GM19463 (cell line): Measurements from ENCODE around the gene RHPN2.
A peak's percentile ranks its signal among the peaks of the same experiment; 100 is the strongest.

Experiments used
- ATAC-seq: cut with Tn5 transposase; IDR thresholded peaks from one replicate; pipeline ENCODE4 v1.9.1; 2021; ENCODE audit warnings: mild to moderate bottlenecking, moderate library complexity; ENCODE audit not compliant: unreplicated experiment

RHPN2 gene

DNA sequence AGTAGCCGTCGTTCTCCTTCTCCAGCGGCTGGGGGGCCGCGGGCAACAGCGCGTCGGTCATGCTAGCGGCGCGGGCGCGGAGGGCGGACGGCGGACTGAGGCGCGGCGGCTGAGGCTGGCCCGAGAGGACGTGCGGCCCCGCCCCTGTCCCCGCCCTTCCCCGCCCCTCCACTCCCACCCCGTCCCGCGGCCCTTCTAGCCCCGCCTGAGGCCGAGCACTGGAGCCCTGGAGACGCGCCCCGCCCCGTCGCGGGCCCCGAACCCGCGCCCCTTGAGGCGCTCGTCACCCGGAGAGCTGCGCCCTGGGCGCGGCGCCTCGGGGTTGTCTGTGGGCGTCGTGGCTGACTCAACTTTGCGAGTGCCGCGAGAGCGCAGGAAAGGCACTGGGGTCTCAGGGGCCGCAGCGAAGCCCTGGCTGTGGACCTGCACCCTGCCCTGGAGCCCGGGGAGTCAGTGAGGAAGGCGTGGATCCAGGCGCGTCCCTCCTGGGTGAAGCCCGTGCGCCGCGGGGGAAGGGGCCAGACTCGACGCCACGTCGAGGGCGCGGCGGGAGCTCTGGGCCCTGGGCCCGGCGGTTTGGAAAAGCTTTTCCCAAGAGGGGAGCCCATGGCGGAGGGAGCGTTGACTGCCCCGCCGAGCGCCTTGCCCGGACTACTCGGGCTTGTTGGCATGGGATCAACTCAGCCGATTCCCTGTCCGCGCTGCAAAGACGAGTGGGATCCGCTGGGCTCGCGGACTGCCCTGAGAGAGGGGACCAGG lies at the start of gene RHPN2:
RHPN2 (minus strand) TSS at position 97 of the 759 bp plus-strand sequence; CDS start at position 61, 36 bp downstream.
- ATAC-seq, result peak; percentile 88

DNA sequence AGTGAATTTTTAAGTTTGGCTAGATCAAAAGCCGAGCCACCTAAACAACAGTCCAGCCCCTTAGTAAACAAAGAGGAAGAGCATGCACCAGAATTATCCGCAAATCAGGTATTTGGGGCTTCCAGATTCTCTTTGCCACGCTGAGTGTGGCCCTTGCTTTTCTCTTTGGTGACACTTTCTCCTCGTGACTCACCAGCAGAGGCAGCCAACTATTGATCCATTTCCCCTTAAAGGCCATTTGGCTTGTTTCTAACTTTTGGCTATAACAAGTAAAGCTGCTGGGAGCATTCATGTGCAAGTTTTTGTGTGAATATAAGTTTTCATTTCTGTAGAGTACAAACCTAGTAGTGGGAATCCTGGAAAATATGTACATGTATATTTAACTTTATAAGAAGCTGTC lies 49.6 kb upstream of the RHPN2 start:
- ATAC-seq, result no peak

DNA sequence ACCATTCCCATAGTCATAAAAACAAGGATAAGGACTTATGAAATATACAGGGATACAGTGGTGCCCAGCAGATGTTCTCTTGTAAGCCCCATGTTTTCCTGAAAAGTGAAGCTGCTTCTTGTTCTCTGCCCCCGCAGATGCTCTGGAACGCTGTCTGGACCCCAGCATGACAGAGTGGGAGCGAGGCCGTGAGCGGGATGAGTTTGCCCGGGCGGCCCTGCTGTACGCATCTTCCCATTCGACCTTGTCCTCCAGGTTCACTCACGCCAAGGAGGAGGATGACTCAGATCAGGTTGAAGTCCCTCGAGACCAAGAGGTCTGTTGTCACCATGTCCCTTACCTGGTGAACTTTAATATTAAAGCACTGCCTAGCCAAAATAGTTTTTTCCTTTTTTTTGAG lies 46.9 kb upstream of the RHPN2 start:
- no peak for ATAC-seq

DNA sequence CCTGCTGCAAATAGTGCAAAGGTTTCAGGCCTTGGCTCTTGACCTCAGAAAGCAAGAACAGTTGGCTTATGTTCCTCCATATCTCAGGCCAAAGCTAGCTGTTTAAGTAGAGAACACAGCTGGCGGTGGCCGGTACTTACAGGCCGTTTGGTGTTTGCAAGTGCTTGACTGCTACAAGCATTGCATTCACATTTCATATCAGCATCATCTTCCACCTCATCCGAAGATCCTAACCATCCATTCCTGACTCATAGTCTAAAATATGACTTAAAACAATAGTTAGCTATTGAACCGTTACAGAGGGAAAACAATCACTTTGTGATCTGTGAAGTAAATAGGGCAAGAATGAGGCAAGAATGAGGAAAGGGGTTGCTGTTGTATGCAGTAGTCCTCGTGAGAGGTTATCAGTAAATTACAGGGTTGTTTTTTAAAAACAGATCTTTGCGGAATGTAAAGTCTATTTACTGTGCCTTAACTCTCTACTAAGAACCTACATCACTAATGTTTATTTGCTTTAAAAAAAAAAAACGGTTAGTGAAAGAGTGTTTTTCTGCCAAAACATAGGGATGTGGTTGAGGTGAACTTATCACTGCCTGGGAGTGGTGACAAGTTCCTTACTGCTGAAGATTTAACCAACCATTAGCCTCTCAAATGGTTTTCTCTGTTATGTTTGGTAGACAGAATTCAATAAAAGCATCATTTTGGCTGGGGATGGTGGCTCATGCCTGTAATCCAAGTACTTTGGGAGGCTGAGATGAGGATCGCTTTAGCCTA lies 45.6 kb upstream of the RHPN2 start:
- ATAC-seq, result no peak

DNA sequence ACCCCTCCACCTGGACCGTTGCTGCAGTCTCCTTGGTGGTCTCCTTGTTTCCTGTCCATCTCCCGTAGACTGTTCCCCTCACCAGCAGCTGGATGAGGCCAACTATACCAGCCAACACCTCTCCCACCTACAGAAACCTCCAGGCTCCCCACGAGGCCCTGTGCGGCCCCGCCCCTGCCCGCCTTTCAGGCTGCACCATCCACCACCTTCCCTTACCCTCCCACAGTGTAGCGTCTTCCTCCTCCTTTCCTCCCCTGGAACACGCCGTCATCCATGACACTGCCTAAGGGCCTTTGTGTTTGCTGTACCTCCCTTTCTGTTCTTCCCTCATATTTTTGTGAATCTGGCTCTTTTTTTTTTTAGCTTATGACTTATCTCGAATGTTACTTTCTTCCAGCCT lies 43.5 kb upstream of the RHPN2 start:
- ATAC-seq, result no peak

DNA sequence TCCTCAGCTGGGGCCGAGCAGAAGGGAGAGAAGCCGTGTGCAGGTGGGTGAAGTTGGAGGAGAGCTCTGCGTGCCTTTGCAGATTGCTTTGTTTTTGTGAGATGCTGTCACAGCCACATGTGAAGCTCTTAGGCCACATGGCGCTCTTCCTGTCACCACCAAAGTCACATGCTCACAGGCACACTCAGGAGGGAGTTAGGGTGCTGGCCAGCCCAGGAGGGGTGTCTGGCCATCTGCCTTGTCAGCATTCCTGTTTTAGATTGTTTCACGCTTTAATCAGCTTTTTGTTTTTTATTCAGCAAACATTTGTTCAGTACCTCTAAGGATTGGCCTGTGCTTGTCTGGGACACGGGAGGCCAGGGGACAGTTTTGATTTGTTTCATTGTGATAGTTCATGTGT lies 38.2 kb upstream of the RHPN2 start:
- ATAC-seq, result no peak

DNA sequence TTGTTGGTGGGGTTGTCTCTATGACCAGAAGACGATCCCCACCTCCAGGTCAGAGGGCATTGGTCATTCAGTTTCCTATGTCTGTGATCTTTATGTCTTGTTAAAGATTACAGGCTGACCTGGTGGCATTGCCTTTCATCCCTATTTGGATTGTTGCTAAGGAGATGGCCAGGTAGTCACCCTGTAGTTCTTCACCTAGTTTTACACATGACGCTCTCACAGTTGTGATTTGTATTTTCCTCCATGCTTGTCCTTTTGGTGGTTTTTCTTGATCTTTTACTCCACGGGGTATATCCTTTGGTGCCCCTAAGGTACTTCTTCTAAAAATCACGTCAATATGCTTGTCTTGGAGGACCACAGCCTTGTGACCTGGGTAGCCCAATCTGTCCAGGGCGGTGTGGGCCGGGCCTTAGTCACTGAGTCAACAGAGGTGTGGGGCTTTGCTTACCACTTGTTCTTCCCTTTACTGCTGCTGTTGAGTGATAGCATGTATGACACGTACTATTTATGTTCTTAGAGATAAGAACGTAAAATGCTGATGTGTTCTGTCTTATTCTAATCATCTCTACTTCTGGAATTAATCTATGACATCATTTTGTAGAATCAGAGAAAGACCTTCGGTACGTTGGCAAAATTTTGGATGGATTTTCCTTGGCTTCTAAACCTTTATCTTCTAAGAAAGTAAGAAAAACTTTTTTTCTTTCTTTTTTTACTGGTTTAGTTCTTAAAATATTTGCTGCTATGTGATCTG lies 36.4 kb upstream of the RHPN2 start:
- ATAC-seq, result no peak

DNA sequence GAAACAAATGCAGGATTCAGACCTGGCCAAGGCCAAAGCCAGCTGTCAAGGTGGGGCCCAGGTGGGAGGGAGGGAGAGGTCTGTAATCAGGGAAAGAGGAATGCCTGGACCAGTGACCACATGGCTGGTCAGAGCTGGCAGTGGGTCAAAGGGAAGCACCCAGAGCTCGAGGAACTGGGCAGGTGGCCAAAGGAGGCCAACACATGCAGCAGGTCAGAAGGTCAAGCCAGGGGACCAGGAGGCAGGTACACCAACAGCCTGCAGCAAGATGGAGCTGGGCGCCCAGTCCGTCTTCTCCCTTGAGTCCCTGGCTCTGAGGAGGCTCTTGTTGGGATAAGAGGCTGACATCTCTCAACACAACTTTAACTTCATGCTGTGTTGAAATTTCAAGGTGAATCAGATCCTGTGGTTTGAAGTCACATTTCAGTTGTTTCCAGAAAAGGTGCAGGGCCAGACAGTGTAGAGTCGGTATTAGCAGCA lies 33.4 kb upstream of the RHPN2 start:
- no peak for ATAC-seq

DNA sequence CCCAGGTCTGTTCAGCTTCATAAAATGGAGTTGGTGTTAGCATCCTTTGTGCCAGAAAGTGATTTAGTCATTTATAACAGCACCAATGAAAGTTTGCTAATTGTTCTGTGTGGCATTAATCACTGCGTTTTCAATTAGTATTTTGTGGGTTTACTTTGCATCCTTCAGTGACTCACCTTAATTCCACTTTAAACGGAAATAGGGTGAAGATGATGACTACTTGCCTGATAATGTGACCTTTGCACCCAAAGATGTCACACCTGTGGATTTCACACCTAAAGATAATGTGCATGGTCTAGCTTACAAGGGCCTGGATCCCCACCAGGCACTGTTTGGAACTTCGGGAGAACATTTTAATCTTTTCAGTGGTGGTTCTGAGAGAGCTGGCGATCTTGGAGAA lies 31.3 kb upstream of the RHPN2 start:
- ATAC-seq, result no peak

DNA sequence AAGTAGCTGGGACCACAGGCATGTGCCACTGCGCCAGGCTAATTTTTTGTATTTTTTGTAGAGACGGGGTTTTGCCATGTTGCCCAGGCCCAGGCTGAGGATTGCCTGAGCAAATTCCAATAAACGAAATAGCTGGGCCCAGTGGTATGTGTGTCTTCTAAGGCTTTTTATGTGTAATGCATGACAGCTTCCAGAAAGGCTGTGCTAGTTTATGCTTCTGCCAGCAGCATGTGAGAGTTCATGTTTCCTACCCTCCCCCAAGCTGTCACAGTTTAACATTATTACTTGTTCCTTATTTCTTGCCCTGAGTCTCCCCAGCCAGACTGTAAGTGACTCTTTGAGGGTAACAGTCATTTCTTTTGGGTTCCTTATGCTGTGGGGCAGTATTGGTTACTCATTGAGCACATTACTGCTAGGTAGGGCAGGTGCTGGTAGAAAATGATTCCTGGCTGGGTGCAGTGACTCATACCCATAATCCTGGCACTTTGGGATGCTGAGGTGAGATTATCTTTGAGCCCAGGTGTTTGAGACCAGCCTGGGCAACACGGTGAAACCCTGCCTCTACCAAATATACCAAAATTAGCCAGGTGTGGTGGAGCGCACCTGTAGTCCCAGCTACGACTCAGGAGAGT lies 29.9 kb upstream of the RHPN2 start:
- ATAC-seq, result no peak

DNA sequence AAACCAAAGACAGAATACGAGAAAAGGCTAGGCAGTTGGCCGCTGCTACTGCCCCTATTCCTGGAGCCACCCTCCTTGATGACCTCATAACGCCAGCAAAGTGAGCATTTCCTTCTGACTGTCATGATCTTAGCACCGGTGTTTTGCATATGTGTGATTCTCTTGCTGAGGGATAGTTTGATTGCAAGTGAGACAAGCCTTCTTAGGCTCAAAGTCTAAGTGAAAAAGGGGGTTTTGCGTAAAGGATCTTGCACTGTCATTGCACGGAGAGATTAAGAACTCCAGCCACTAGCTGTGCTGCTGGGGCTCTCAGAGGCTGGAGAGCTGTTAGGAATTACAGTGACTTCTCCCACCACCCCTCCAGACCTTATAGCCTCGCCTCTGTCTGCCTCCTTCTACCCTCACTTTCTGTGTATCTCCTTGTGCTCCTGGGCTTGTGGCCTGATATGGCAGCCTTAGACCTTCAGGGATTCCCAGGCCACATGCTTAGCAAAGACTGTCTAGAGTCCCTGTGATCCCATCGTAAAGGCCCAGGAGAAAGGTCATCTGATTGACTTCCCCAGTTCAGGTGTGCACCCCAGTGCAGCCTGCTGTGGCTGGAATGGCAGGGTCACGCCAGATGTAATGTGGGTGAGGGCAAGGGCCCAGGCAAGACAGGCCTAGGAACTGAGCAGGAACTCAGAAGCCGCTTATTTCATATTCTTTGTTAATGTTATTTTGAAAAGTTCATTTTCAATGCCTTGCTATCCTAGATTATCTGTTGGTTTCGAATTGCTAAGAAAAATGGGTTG lies 28.9 kb upstream of the RHPN2 start:
- no peak for ATAC-seq

DNA sequence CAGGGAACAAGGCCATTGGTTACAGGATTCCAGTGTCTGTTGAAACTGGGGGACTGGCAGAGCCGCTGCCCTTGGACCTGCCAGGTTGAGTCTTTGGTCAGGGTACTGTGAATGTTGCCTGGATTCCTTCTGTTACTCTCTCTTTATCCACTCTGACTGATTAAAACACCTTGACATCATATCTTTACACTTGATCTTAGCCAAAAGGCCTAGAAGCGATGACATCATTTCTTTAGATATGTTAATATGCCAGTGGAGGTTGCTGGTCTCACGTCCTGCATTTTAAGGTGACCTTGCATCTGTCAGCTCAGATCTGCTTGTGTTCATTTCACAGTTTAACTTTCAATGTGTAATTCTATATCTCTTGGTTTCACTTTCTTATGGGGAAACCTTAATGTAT lies 25.5 kb upstream of the RHPN2 start:
- ATAC-seq, result no peak

DNA sequence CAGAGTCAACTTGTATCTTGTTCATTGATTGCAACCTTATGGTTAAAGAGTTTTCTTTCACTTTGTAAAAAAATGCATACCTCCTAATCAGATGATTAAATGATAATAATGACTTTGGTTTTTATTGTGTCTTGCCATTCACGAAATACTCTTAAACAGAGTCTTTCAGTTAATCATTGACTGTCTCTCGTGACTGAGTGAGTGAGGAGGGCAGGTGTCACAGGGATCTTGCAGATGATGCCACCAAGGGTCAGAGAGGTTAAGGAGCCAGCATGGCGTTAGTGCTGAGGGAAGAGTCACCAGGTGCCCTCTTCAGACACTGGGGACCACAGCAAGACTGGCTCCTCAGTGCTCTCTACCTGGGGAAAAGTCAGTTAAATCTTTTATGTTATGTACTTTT lies 24.3 kb upstream of the RHPN2 start:
- no peak for ATAC-seq

DNA sequence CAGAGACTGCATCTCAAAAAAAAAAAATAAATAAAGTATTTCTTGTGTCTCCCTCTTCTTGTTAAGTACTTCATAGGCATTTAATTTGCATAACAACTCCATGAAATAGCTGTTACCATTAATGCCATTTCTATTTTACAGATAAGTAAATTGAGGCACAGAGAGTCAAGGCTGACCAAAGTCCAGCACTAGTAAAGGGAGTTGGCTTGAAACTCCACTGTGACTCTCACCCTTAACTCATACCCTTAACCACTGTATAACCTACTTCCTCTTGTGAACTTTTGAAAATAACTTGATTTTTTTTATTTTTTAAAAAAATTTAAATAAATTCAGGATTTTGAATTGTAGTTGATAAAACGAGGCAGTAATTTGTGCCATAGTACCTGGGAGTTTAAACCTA lies 22.3 kb upstream of the RHPN2 start:
- no peak for ATAC-seq

DNA sequence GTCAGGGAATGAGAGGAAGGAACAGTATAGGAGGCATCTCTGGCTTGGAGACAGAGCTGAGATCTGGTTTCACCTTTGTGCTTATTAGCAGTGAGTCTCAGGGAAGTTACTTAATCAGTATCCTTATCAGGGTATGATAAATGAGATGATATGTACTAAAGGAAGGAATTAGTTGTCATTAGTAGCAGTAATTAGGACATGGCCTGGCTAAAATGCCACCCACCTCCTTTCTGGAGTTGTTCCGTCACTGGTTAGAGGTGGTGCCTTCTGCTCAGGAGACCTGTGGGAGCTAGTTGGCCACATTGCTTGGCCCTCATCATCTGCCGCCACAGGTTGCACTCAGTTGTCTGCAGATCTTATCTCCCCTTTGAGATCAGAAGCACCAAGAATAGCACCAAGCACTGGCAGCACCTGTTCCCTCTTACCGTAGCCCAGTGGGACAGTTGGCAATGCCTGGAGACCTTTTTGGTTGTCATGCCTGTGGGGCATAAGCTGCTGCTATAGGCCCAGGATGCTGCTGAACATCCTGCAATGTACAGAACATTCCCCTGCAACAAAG lies 21.0 kb upstream of the RHPN2 start:
- ATAC-seq, result no peak

DNA sequence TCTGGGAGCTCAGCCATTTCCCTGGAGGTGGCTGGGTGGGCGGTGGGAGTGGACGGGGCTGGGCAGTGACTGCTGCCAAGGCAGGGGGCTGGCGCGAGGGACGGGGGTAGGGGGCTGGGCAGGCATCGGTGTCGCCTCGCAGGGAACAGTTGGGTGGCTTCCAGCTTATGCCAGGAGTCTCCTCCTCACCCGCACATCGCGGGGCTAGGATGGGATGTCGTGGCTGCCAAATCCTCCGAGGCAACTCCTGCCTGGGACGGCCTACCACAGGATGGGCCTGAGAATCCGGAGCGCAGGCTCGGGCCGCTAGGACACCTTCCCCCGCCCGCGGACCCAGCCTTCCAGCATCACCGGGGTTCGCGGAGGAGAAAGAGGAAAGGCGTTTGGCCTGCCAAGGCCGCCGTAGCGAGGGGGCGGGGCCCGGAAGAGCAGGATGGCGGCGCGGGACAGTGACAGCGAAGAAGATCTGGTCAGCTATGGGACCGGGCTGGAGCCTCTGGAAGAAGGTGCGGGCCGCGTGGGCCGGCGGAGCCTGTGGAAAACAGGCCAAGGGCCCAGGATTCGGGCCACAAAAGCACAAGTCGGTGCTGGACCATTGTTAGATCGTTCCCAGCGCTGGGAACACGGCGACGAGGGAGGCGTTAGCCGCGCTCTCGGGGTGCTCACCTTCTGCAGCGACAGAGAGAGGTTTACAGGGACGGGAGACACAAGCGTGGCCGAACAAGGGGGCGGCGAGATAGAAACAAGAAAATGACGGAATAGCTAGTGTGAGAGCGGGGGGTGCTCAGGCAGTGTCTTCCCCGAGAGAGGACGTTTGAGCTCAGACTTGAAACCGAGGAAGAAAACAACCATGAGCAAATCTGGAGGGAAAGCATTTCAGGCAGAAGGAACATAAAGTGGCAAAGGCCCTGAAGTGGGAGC lies 16.3 kb upstream of the RHPN2 start, which contains the start of gene GPATCH1:
GPATCH1 (plus strand) TSS at position 421 of the 921 bp plus-strand sequence; CDS start at position 434, 13 bp downstream.
- peak; percentile 88 for ATAC-seq

DNA sequence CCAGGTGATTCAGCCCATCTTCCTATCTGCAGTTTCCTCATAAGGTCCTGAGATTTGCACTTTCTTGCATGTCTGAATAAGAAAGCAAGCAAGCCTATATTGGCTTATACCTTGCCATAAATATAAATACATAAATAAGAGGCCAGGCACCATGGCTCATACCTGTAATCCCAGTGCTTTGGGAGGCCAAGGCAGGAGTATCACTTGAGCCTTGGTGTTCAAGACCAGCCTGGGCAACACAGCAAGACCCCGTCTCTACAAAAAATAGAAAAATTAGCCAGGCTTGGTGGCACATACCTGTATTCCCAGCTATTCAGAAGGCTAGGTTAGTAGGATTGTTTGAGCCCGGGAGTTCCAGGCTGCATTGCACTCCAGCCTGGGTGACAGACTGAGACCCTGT lies 10.8 kb upstream of the RHPN2 start:
- ATAC-seq, result no peak

DNA sequence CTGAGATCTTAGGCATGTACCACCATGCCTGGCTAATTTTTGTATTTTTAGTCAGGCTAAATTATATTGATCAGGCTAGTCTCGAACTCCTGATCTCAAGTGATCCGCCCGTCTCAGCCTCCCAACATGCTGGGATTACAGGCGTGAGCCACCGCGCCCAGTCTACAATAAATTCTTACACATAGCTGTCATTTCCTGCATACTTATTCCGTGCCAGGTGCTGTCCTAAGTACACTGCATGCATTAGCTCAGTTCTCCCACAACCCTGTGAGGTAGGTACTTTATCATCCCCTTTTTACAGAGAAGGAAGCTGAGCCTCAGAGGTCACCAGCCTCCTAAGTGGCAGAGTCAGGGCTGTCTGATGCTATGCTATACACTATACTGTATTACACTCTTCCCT lies 7.2 kb upstream of the RHPN2 start:
- no peak for ATAC-seq

DNA sequence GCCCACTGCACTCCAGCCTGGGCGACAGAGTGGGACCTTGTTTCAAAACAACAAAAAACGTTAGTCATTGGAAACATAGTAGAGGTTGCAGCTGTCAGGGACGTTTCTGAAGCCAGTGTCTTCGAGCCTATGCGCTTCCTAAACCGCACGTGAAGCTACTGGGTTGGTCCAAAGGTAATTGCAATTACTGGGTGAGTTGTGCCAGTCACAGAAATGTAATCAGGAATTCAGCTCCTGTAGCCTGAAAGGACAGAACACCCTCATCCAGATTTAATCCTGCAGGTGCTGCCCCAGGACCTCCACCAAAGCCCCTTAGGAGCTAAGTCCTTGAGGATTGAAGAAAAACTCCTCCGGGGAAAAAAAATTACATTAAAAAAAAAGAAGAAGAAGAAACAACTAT lies 2.4 kb upstream of the RHPN2 start:
- no peak for ATAC-seq
